NCI-H446 treated with DMSO at 0.1 percent for 48 hours (cell line): ENCODE results near the gene SNX3.
"Not testable (repeated sequence)": the region's sequence is repeated elsewhere in the genome, so short reads cannot be mapped to it uniquely, and the experiment has no call there.

Experiments used
- DNase-seq: peaks from one replicate; lab custom pipeline; 2025; lab: John Stamatoyannopoulos, UW

SNX3 gene

GRCh38 chr6:108260126-108260808 lies 573 bp downstream of the SNX3 start:
- no peak for DNase-seq

- DNase-seq: no peak
Observed at GRCh38 chr6:108254433-108255410, 6.1 kb downstream of the SNX3 start.

- no peak for DNase-seq
Observed at GRCh38 chr6:108253241-108253640, 7.6 kb downstream of the SNX3 start.

- no peak for DNase-seq
Observed at GRCh38 chr6:108252055-108252454, 8.8 kb downstream of the SNX3 start.

GRCh38 chr6:108251252-108251651 lies 9.6 kb downstream of the SNX3 start:
- no peak for DNase-seq

GRCh38 chr6:108250240-108250866 lies 10.5 kb downstream of the SNX3 start:
- no peak for DNase-seq

GRCh38 chr6:108247965-108248536 lies 12.8 kb downstream of the SNX3 start:
- DNase-seq: no peak

- DNase-seq: not testable (repeated sequence)
Observed at GRCh38 chr6:108245095-108245494, 15.7 kb downstream of the SNX3 start.

- DNase-seq: no peak
Observed at GRCh38 chr6:108243836-108244235, 17.0 kb downstream of the SNX3 start.

GRCh38 chr6:108242721-108243120 lies 18.1 kb downstream of the SNX3 start:
- no peak for DNase-seq

GRCh38 chr6:108242259-108242658 lies 18.6 kb downstream of the SNX3 start:
- no peak for DNase-seq

GRCh38 chr6:108238322-108238721 lies 22.5 kb downstream of the SNX3 start:
- DNase-seq: no peak

GRCh38 chr6:108236791-108237190 lies 24.0 kb downstream of the SNX3 start:
- no peak for DNase-seq

- no peak for DNase-seq
Observed at GRCh38 chr6:108235127-108235526, 25.7 kb downstream of the SNX3 start.

GRCh38 chr6:108228416-108228815 lies 32.4 kb downstream of the SNX3 start:
- no peak for DNase-seq

GRCh38 chr6:108227290-108227689 lies 33.5 kb downstream of the SNX3 start:
- DNase-seq: no peak

GRCh38 chr6:108222504-108222903 lies 38.3 kb downstream of the SNX3 start:
- DNase-seq: no peak

GRCh38 chr6:108222064-108222463 lies 38.8 kb downstream of the SNX3 start:
- DNase-seq: no peak

GRCh38 chr6:108211671-108212070 lies 49.2 kb downstream of the SNX3 start:
- no peak for DNase-seq

GRCh38 chr6:108210556-108210955 lies 50.3 kb downstream of the SNX3 start:
- DNase-seq: no peak

GRCh38 chr6:108209738-108210137 lies 51.1 kb downstream of the SNX3 start:
- DNase-seq: no peak

GRCh38 chr6:108207013-108207412 lies 53.8 kb downstream of the SNX3 start:
- no peak for DNase-seq
